Measurements from ENCODE around the gene CCDC60.

Gene CCDC60

DNA sequence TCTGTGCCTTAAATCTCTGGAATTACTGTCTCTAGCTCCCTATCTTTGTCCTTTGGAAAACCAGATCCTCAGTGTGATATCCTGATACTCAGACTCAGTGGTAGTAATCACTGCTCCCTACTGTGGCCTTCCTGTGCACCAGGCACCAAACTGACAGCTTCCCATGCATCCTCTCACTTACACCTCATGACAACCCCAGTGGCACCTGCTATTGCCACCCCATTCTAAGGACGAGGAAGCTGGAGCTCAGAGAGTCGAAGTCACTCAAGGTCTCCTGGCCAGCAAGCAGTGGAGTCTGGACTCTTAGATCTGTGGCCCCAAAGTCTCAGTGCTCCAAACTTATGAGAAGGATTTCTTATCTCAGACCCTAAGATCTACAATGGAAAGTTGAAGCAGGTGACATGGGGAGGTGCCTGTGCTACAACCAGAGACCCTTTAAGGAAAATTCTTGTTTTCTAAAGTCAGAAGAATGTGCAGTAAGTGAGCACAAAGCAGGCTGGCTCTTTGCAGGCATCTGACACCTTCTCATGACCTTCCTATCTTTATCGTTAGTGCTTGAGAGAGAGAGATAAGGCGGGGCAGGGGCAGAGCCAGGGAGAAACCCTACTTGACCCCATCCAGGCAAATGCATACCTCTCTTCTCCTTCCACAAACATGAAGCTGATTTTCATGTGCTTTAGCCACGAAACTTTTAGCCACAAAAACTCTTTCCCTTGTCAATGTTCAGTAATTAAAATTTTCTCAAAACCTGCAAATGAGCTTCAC is 47.1 kb downstream of the CCDC60 start (continued):
- TF ChIP-seq ZBTB49 (tag by site-specific recombination; IDR thresholded peaks at IDR 0.05; ENCODE audit: low read depth), result no peak
- no peak for TF ChIP-seq ZNF48 (tag by site-specific recombination; IDR thresholded peaks at IDR 0.05)
- no peak for TF ChIP-seq ZNF133 (tag by site-specific recombination; IDR thresholded peaks at IDR 0.05)
- TF ChIP-seq KLF9 (tag by site-specific recombination; IDR thresholded peaks at IDR 0.05; ENCODE audit: low read depth), result no peak

DNA sequence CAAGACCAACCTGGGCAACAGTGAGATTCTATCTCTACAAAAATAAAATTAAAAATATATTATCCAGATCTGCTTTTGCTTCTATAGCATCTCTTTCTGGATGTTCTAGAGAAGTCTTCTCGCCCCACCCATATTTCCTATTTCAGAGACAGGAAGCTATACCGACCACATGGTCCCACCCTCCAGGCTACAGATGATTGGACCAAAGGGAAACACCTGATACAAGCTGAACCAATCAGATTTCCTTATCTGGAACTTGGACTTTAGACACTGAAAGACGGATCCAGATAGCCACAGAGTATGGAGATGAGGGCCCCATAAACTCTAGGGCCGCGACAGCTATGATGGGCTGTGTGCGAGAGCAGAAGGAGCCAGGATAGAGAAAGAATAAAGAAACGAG is 48.7 kb downstream of the CCDC60 start:
- TF ChIP-seq ZNF280D (tag by site-specific recombination; IDR thresholded peaks at IDR 0.05) (no peak), ZNF354C (tag by site-specific recombination; IDR thresholded peaks at IDR 0.05; ENCODE audit: borderline replicate concordance, low read depth) (no peak), ZNF623 (tag by site-specific recombination; IDR thresholded peaks at IDR 0.05) (no peak), ZNF239 (tag by site-specific recombination; IDR thresholded peaks at IDR 0.05) (no peak)
- POLR2A ChIA-PET, result no interaction called here
- Histone ChIP-seq H3K9me3 (ENCODE audit: control insufficient read depth, insufficient read depth, low read depth, low read length) (no peaks in the 10 kb centered on the region), H3K4me1 (ENCODE audit: control insufficient read depth, insufficient read depth, low read length) (no peaks in the 10 kb centered on the region), H3K27ac (ENCODE audit: extremely low read depth, low read depth, low read length) (no peak overlapping the region), H3K36me3 (ENCODE audit: control insufficient read depth in 2 of 2, insufficient read depth in 1 of 2, low read length in 2 of 2) (no peaks in the 10 kb centered on the region), H3K4me3 (ENCODE audit: low read depth, low read length) (no peak overlapping the region)
- CTCF ChIA-PET, result interaction anchor here (0.6 kb wide), 1 partner anchor 427 kb away, joined by 4 read pairs; no protein-coding TSS in a partner anchor

- no peak overlapping the region for H3K27ac ChIP-seq (ENCODE audit: extremely low read depth, low read depth, low read length)
- no peaks in the 10 kb centered on the region for H3K9me3 ChIP-seq (ENCODE audit: control insufficient read depth, insufficient read depth, low read depth, low read length)
- no peaks in the 10 kb centered on the region for H3K4me1 ChIP-seq (ENCODE audit: control insufficient read depth, insufficient read depth, low read length)
- H3K4me3 ChIP-seq (ENCODE audit: low read depth, low read length), result no peak overlapping the region
- ChIA-PET CTCF (interaction anchor here (0.6 kb wide), 1 partner anchor 171 kb away, joined by 3 read pairs; no protein-coding TSS in a partner anchor), POLR2A (no interaction called here)
- TF ChIP-seq ZXDB (tag by site-specific recombination; IDR thresholded peaks at IDR 0.05) (no peak), ZNF747 (tag by site-specific recombination; IDR thresholded peaks at IDR 0.05) (no peak)
- H3K36me3 ChIP-seq (ENCODE audit: control insufficient read depth in 2 of 2, insufficient read depth in 1 of 2, low read length in 2 of 2), result no peaks in the 10 kb centered on the region
These were observed 49.8 kb downstream of the CCDC60 start for GRCh38 chr12:119384340-119384739.

GRCh38 chr12:119385659-119386058 is 51.1 kb downstream of the CCDC60 start:
- no peaks in the 10 kb centered on the region for H3K36me3 ChIP-seq (ENCODE audit: control insufficient read depth in 2 of 2, insufficient read depth in 1 of 2, low read length in 2 of 2)
- no peaks in the 10 kb centered on the region for H3K4me1 ChIP-seq (ENCODE audit: control insufficient read depth, insufficient read depth, low read length)
- no peaks in the 10 kb centered on the region for H3K9me3 ChIP-seq (ENCODE audit: control insufficient read depth, insufficient read depth, low read depth, low read length)
- ChIA-PET POLR2A (no interaction called here), CTCF (interaction anchor here (0.5 to 0.7 kb wide), 2 partner anchors 112 to 979 kb away, joined by 3 to 4 read pairs; no protein-coding TSS in a partner anchor)
- H3K4me3 ChIP-seq (ENCODE audit: low read depth, low read length), result no peak overlapping the region
- no peak overlapping the region for H3K27ac ChIP-seq (ENCODE audit: extremely low read depth, low read depth, low read length)
- TF ChIP-seq ZNF777 (tag by site-specific recombination; IDR thresholded peaks at IDR 0.05; ENCODE audit: borderline replicate concordance) (no peak), ZNF341 (tag by site-specific recombination; IDR thresholded peaks at IDR 0.05; ENCODE audit: low read depth) (no peak), ZIC2 (tag by site-specific recombination; IDR thresholded peaks at IDR 0.05) (no peak), ZBTB7A (tag by site-specific recombination; IDR thresholded peaks at IDR 0.05; ENCODE audit: low read depth) (no peak), ZFHX2 (tag by site-specific recombination; conservative IDR thresholded peaks at IDR 0.05) (no peak), ZFP3 (tag by site-specific recombination; IDR thresholded peaks at IDR 0.05; ENCODE audit: low read depth) (no peak), ZNF248 (tag by site-specific recombination; IDR thresholded peaks at IDR 0.05) (no peak), ZNF121 (tag by site-specific recombination; IDR thresholded peaks at IDR 0.05) (no peak), HOXD13 (CRISPR knock-in tag; IDR thresholded peaks at IDR 0.05; ENCODE audit: borderline replicate concordance) (no peak), ZEB2 (tag by site-specific recombination; IDR thresholded peaks at IDR 0.05) (no peak), ZBTB17 (tag by site-specific recombination; IDR thresholded peaks at IDR 0.05) (no peak)
- TF ChIP-seq, protein P1, sequence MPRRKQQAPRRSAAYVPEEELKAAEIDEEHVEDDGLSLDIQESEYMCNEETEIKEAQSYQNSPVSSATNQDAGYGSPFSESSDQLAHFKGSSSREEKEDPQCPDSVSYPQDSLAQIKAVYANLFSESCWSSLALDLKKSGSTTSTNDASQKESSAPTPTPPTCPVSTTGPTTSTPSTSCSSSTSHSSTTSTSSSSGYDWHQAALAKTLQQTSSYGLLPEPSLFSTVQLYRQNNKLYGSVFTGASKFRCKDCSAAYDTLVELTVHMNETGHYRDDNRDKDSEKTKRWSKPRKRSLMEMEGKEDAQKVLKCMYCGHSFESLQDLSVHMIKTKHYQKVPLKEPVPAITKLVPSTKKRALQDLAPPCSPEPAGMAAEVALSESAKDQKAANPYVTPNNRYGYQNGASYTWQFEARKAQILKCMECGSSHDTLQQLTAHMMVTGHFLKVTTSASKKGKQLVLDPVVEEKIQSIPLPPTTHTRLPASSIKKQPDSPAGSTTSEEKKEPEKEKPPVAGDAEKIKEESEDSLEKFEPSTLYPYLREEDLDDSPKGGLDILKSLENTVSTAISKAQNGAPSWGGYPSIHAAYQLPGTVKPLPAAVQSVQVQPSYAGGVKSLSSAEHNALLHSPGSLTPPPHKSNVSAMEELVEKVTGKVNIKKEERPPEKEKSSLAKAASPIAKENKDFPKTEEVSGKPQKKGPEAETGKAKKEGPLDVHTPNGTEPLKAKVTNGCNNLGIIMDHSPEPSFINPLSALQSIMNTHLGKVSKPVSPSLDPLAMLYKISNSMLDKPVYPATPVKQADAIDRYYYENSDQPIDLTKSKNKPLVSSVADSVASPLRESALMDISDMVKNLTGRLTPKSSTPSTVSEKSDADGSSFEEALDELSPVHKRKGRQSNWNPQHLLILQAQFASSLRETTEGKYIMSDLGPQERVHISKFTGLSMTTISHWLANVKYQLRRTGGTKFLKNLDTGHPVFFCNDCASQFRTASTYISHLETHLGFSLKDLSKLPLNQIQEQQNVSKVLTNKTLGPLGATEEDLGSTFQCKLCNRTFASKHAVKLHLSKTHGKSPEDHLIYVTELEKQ (tag by site-specific recombination; IDR thresholded peaks at IDR 0.05; ENCODE audit: borderline replicate concordance), result no peak

All from HEK293 (cell line).